Activated naive CD4-positive, alpha-beta T cell treated with anti-CD3 and anti-CD28 coated beads for 36 hours (primary cell): ENCODE measurements around the gene MED27. TPM values are rescaled to one million over a fixed set of nuclear protein-coding genes. Genes with fewer than 3 reads are reported as not detected.
A peak's percentile ranks its signal among the peaks of the same experiment; 100 is the strongest.

ENCODE experiments used
- CTCF ChIA-PET: fragments of 350-600 bp; sonication (Branson Sonifier 250); formaldehyde crosslinking; loops from one replicate; lab custom pipeline; 2021; ENCODE audit warnings: antibody characterized with exemption; lab: Charles Lee
- DNase-seq: peaks from one replicate; pipeline ENCODE4 v3.0.0-alpha.2; 2020
- H3K27ac Mint-ChIP-seq: one replicate; pipeline ENCODE4 v1.8.0; 2021; ENCODE audit warnings: mild to moderate bottlenecking, mixed read lengths
- H3K27me3 Mint-ChIP-seq: one replicate; pipeline ENCODE4 v1.8.0; 2021; ENCODE audit warnings: low read depth, mixed read lengths
- H3K36me3 Mint-ChIP-seq: one replicate; pipeline ENCODE4 v1.8.0; 2021; ENCODE audit warnings: low read depth, mixed read lengths
- H3K4me1 Mint-ChIP-seq: one replicate; pipeline ENCODE4 v1.8.0; 2021; ENCODE audit warnings: low read depth, mixed read lengths
- H3K4me3 Mint-ChIP-seq: one replicate; pipeline ENCODE4 v1.8.0; 2021; ENCODE audit warnings: mild to moderate bottlenecking, moderate library complexity, mixed read lengths
- H3K9me3 Mint-ChIP-seq: one replicate; pipeline ENCODE4 v1.8.0; 2021; ENCODE audit warnings: mixed read lengths
- intact Hi-C: fragments of 100-400 bp; cut with micrococcal nuclease; formaldehyde crosslinking; loops from one replicate; pipeline ENCODE4 v1.15.1; 2023
- total RNA-seq, 2 experiments: library from RNA; stranded (reverse); gene quantifications; one replicate each; pipeline ENCODE4 v1.2.3, GENCODE V29; 2021

The MED27 gene, protein sequence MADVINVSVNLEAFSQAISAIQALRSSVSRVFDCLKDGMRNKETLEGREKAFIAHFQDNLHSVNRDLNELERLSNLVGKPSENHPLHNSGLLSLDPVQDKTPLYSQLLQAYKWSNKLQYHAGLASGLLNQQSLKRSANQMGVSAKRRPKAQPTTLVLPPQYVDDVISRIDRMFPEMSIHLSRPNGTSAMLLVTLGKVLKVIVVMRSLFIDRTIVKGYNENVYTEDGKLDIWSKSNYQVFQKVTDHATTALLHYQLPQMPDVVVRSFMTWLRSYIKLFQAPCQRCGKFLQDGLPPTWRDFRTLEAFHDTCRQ
- 10 to 100 TPM; 27.7 to 31.3 TPM for total RNA-seq

- DNase-seq: peak; percentile 99
- Mint-ChIP-seq H3K27ac (peak within 1 kb of the TSS; percentile 74), H3K9me3 (no peaks in the 10 kb centered on the region), H3K36me3 (peaks cover 9% of the 10 kb centered on the region), H3K27me3 (no peaks in the 10 kb centered on the region), H3K4me1 (peaks cover 45% of the 10 kb centered on the region), H3K4me3 (peak within 1 kb of the TSS; percentile 86)
- CTCF ChIA-PET: no interaction called here
- intact Hi-C loops: loop anchor here (1.0 to 10.0 kb wide), 4 partner anchors 73 to 685 kb away; partner anchors contain the start of genes GTF3C4 and PRRC2B
Measured at GRCh38 chr9:132079391-132080091, at the start of gene MED27. Gene MED27, minus strand, starts transcription at chr9:132079867. Its CDS starts 23 bp downstream, at chr9:132079844.

DNA sequence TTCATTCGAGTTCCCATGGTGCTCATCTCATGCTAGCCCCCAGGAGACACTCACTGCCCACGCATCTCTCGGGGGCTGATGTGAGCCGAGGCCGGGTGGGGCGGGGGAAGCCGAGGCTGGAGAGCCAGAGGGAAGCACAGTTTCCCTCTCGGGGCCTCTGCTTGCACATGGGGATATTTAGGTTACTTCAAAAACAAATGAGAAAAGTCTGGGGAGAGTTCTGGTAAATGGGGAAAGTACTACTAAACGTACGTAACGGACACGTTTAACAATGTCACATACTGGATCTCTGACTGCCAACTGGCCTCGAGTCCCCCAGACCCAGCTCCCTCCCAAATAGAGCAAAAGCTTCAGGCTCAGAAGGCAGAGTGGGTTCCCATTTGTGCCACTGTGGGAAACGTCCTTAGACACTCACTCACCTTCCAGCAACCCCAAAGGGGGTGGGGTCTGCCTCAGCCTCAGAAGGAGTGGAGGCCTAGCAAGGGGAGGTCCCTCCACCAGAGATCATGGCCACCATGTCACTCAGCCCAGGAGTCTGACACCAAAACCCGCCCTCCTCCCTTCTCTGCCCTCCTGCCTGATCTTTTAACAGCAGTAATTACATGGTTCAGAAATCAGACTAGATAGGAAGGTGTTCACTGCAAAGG, 48.3 kb upstream of the MED27 start:
- H3K36me3 Mint-ChIP-seq: no peaks in the 10 kb centered on the region
- CTCF ChIA-PET: no interaction called here

DNA sequence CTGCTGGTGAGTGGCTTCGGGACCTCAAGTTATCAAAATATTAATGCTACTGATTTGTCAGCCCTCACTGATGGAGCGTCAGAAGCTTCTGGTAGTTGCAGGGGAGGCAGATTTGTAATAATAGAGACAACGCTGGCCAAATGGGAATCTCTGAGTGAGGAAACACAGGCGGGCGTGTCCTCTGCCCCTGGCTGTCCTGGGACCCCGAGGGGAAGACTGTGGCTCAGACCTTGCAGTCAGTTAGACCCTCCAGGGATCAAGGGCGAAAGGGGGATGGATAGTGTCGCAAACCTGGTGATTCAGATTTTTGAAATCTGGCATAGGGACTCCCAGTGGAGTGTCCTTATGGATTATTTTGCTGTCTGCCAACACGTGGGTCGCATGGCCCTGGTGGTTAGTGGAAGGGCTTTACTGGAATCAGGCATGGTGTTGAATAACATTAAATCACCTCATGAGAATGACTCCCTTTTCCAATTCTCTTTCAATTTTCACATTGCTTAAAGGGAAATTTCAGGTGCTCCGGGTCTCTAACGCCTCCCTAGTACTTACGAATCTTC, 47.1 kb upstream of the MED27 start:
- H3K27ac Mint-ChIP-seq: no peak overlapping the region
- no peak for DNase-seq
- CTCF ChIA-PET: interaction anchor here (0.6 to 1.6 kb wide), 4 partner anchors 35 to 948 kb away, joined by 3 to 6 read pairs (median 4); partner anchors contain the start of gene NTNG2
- H3K9me3 Mint-ChIP-seq: no peaks in the 10 kb centered on the region
- H3K4me3 Mint-ChIP-seq: no peak overlapping the region
- no peaks in the 10 kb centered on the region for H3K36me3 Mint-ChIP-seq
- intact Hi-C loops: no loop called here
- H3K4me1 Mint-ChIP-seq: peaks cover 12% of the 10 kb centered on the region
- peaks cover 69% of the 10 kb centered on the region for H3K27me3 Mint-ChIP-seq

More for the DNA sequence above, 48.3 kb upstream of the MED27 start:
- Mint-ChIP-seq H3K27ac (no peak overlapping the region), H3K27me3 (peaks cover 71% of the 10 kb centered on the region), H3K9me3 (no peaks in the 10 kb centered on the region), H3K4me1 (peaks cover 12% of the 10 kb centered on the region), H3K4me3 (no peak overlapping the region)
- DNase-seq: no peak
- intact Hi-C loops: no loop called here

DNA sequence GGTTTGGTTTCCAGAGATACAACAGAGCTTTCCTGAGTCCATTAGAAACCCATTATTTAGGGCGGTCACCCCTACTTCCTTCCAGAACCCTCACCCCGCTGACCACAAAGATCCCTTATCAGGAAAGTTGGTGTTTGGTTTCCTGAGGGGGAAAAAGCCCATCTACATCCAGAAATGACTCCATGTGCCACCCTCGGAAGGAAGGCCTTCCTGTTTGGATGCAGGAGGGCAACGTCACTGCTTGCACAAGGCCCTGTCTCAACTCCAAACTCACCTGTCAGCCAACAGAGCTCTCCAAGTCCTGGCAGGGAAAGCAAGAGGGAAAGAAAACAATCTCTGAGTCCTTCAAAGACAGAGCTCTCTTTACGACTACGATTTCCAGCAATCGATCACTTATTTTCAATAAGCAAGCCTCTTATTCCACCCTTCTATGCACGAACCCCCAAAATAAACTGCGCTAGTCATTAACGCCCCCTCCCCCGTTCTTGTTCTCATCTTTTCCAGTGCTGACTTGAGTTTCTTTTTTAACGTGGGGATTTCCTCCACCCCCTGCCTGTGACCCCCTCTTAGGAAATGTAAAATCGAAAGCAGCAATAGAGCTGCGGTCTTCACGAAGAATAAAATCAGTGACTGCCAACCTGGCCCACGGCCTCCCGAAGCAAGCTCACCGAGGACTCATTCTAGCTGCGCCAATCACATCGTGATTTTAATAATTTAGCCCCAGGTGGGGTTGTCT, 46.4 kb upstream of the MED27 start:
- peak; percentile 22 for DNase-seq
- Mint-ChIP-seq H3K4me1 (peaks cover 12% of the 10 kb centered on the region), H3K4me3 (no peak overlapping the region), H3K27ac (no peak overlapping the region), H3K36me3 (no peaks in the 10 kb centered on the region), H3K9me3 (no peaks in the 10 kb centered on the region), H3K27me3 (peaks cover 64% of the 10 kb centered on the region)
- intact Hi-C loops: no loop called here
- CTCF ChIA-PET: interaction anchor here (0.7 to 1.6 kb wide), 3 partner anchors 36 to 291 kb away, joined by 3 to 6 read pairs (median 4); partner anchors contain the start of gene NTNG2

DNA sequence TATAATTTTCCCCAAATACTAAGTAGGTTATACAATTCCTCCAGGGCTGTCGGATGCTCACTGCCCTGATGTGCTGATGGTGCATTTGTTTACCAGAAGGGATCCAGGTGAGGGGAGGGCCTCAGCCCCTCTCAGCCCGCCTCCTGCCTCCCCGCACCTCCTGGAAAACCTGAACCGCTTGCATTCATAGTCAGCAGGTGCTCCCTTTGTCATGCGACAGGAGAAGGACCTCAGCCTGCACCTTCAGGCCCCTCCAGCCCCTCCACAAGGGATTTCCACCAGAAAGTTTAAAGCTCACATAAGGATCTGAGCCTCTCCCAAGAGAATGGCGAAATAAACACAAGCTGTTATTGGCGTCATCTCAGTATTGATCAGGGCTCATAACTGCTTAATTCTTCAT, 45.7 kb upstream of the MED27 start:
- H3K9me3 Mint-ChIP-seq: no peaks in the 10 kb centered on the region
- CTCF ChIA-PET: no interaction called here
- DNase-seq: no peak
- H3K27ac Mint-ChIP-seq: no peak overlapping the region
- no peaks in the 10 kb centered on the region for H3K36me3 Mint-ChIP-seq
- H3K27me3 Mint-ChIP-seq: peaks cover 60% of the 10 kb centered on the region
- H3K4me1 Mint-ChIP-seq: peaks cover 12% of the 10 kb centered on the region
- intact Hi-C loops: no loop called here
- no peak overlapping the region for H3K4me3 Mint-ChIP-seq

DNA sequence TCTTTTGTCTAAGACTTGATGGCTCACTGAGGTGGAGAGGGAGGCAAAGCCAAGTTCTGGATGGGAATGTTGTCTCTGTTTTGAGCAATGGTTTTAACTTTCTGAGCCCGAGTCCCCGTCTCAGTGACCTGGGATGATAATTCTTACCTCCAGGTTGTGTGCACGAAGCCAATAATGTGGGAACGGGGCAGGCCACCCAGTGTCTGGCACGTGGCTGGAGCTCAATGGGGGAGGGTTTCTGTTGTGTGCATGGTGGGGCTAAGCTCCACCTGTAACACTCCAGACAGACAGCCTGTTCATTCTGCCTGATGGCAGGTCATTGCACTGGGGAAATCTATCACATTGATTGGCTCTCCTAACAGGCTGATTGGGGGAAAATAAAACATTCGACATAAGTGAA, 45.1 kb upstream of the MED27 start:
- peaks cover 58% of the 10 kb centered on the region for H3K27me3 Mint-ChIP-seq
- CTCF ChIA-PET: no interaction called here
- no peaks in the 10 kb centered on the region for H3K9me3 Mint-ChIP-seq
- peaks cover 12% of the 10 kb centered on the region for H3K4me1 Mint-ChIP-seq
- no peak for DNase-seq
- intact Hi-C loops: no loop called here
- no peak overlapping the region for H3K27ac Mint-ChIP-seq
- no peaks in the 10 kb centered on the region for H3K36me3 Mint-ChIP-seq
- no peak overlapping the region for H3K4me3 Mint-ChIP-seq

GRCh38 chr9:132121021-132121420, 41.4 kb upstream of the MED27 start:
- Mint-ChIP-seq H3K36me3 (no peaks in the 10 kb centered on the region), H3K4me1 (peaks cover 6% of the 10 kb centered on the region), H3K27ac (no peak overlapping the region), H3K4me3 (no peak overlapping the region), H3K27me3 (peaks cover 45% of the 10 kb centered on the region), H3K9me3 (no peaks in the 10 kb centered on the region)
- no peak for DNase-seq
- intact Hi-C loops: no loop called here
- CTCF ChIA-PET: no interaction called here

GRCh38 chr9:132117694-132118093, 38.0 kb upstream of the MED27 start:
- Mint-ChIP-seq H3K4me3 (no peak overlapping the region), H3K27me3 (peaks cover 37% of the 10 kb centered on the region), H3K9me3 (no peaks in the 10 kb centered on the region), H3K4me1 (no peaks in the 10 kb centered on the region), H3K27ac (no peak overlapping the region), H3K36me3 (no peaks in the 10 kb centered on the region)
- intact Hi-C loops: no loop called here
- no peak for DNase-seq
- CTCF ChIA-PET: no interaction called here

- H3K4me3 Mint-ChIP-seq: no peak overlapping the region
- intact Hi-C loops: no loop called here
- DNase-seq: no peak
- CTCF ChIA-PET: no interaction called here
- H3K9me3 Mint-ChIP-seq: no peaks in the 10 kb centered on the region
- no peaks in the 10 kb centered on the region for H3K36me3 Mint-ChIP-seq
- no peak overlapping the region for H3K27ac Mint-ChIP-seq
- H3K4me1 Mint-ChIP-seq: no peaks in the 10 kb centered on the region
- peaks cover 35% of the 10 kb centered on the region for H3K27me3 Mint-ChIP-seq
Measured at GRCh38 chr9:132116583-132116982, 36.9 kb upstream of the MED27 start.

GRCh38 chr9:132114102-132114707, 34.5 kb upstream of the MED27 start:
- Mint-ChIP-seq H3K4me1 (no peaks in the 10 kb centered on the region), H3K4me3 (no peak overlapping the region), H3K27me3 (peaks cover 40% of the 10 kb centered on the region), H3K9me3 (no peaks in the 10 kb centered on the region), H3K27ac (no peak overlapping the region), H3K36me3 (no peaks in the 10 kb centered on the region)
- peak; percentile 55 for DNase-seq
- intact Hi-C loops: no loop called here
- CTCF ChIA-PET: no interaction called here

GRCh38 chr9:132109291-132109690, 29.6 kb upstream of the MED27 start:
- peaks cover 32% of the 10 kb centered on the region for H3K27me3 Mint-ChIP-seq
- no peaks in the 10 kb centered on the region for H3K36me3 Mint-ChIP-seq
- no peak for DNase-seq
- H3K27ac Mint-ChIP-seq: no peak overlapping the region
- no peaks in the 10 kb centered on the region for H3K4me1 Mint-ChIP-seq
- CTCF ChIA-PET: no interaction called here
- intact Hi-C loops: no loop called here
- H3K9me3 Mint-ChIP-seq: no peaks in the 10 kb centered on the region
- no peak overlapping the region for H3K4me3 Mint-ChIP-seq
